WERI-Rb-1 (cell line): ENCODE data around the gene TNRC6C.

Experiments
- DNase-seq: peaks from one replicate; pipeline ENCODE4 v3.0.0-alpha.2; 2020
- H3K27ac ChIP-seq: fragments of 250-450 bp; sonication (Bioruptor Pico); 2 replicates; pipeline ENCODE4 v1.5.1; 2020; ENCODE audit warnings: mild to moderate bottlenecking, moderate library complexity
- H3K27me3 ChIP-seq: fragments of 250-450 bp; sonication (Bioruptor Pico); 2 replicates; pipeline ENCODE4 v1.5.1; 2021; ENCODE audit warnings: mild to moderate bottlenecking, low read depth, moderate library complexity; ENCODE audit not compliant: insufficient read depth, severe bottlenecking
- H3K36me3 ChIP-seq: fragments of 250-450 bp; sonication (Bioruptor Pico); 2 replicates; pipeline ENCODE4 v1.5.1; 2020; ENCODE audit warnings: mild to moderate bottlenecking, moderate library complexity
- H3K4me3 ChIP-seq: 2 replicates; pipeline ENCODE4 v1.5.1; 2011; ENCODE audit warnings: low read depth, mild to moderate bottlenecking, control low read depth, low read length
- H3K9me3 ChIP-seq: fragments of 250-450 bp; sonication (Bioruptor Pico); 2 replicates; pipeline ENCODE4 v1.5.1; 2021; ENCODE audit warnings: mild to moderate bottlenecking, moderate library complexity; ENCODE audit not compliant: severe bottlenecking
- TF ChIP-seq, protein P1 (sequence below): IDR thresholded peaks from 2 replicates; pipeline ENCODE4 v1.5.1; 2011; ENCODE audit warnings: low read depth, mild to moderate bottlenecking, control low read depth, inconsistent platforms, low read length

TNRC6C gene

DNA sequence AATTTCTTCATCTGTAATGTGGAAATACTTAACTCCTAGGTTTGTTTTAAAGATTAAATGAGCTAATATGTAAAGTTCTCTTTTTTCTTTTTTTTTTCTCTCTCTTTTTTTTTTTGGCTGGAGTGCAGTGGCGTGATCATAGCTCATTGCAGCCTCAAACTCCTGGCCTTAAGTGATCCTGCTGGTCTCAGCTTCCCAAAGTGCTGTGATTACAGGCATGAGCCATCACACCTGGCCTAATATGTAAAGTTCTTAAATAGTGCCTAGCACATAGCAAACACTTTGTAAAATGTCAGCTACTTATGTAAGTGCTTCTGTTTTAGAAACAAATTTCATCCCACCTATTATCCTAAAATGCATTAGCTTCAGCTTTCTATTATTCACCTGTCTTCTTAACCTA is 130.0 kb downstream of the TNRC6C start:
- Histone ChIP-seq H3K9me3 (no peaks in the 10 kb centered on the region), H3K27me3 (no peaks in the 10 kb centered on the region), H3K27ac (no peak overlapping the region), H3K36me3 (peaks cover 83% of the 10 kb centered on the region), H3K4me3 (no peak overlapping the region)
- TF ChIP-seq, protein P1, sequence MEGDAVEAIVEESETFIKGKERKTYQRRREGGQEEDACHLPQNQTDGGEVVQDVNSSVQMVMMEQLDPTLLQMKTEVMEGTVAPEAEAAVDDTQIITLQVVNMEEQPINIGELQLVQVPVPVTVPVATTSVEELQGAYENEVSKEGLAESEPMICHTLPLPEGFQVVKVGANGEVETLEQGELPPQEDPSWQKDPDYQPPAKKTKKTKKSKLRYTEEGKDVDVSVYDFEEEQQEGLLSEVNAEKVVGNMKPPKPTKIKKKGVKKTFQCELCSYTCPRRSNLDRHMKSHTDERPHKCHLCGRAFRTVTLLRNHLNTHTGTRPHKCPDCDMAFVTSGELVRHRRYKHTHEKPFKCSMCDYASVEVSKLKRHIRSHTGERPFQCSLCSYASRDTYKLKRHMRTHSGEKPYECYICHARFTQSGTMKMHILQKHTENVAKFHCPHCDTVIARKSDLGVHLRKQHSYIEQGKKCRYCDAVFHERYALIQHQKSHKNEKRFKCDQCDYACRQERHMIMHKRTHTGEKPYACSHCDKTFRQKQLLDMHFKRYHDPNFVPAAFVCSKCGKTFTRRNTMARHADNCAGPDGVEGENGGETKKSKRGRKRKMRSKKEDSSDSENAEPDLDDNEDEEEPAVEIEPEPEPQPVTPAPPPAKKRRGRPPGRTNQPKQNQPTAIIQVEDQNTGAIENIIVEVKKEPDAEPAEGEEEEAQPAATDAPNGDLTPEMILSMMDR, result no peak
- DNase-seq, result no peak

DNA sequence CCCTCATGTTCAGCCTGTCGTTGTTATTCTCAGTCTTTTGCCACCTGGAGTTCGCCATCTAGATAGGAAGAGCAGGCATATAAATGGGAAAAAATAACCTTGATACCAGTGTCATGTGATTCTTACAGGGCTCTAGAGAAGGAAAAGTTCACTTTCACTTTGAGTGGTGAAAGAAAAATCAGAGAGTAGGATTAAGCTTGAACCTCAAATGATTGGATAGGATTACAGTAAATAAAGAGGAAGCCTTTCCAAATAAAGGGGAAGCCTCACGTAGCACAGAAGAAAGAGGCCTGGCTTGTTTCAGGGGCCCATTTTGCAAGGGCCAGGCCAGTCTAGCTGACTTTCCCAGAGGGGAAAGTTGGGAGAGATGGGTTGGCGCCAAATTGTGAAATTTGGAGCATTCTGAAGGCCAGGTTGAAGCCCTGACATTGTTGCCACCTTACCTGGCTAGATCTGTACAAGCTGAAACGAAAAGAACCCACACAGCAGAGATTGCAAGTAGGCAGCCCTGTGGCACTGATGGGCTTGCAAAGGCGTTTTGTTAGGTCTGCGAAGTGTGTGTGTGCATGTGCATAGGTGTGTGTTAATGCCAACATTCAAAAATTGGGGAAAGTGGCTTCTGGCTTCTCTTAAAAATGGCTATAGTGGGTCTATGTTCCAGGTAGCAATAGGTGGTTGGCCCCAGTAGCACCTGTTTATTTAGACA is 131.2 kb downstream of the TNRC6C start:
- TF ChIP-seq, protein P1, result no peak
- Histone ChIP-seq H3K27ac (no peak overlapping the region), H3K27me3 (no peaks in the 10 kb centered on the region), H3K4me3 (no peak overlapping the region), H3K9me3 (no peaks in the 10 kb centered on the region), H3K36me3 (peaks cover 91% of the 10 kb centered on the region)
- no peak for DNase-seq

DNA sequence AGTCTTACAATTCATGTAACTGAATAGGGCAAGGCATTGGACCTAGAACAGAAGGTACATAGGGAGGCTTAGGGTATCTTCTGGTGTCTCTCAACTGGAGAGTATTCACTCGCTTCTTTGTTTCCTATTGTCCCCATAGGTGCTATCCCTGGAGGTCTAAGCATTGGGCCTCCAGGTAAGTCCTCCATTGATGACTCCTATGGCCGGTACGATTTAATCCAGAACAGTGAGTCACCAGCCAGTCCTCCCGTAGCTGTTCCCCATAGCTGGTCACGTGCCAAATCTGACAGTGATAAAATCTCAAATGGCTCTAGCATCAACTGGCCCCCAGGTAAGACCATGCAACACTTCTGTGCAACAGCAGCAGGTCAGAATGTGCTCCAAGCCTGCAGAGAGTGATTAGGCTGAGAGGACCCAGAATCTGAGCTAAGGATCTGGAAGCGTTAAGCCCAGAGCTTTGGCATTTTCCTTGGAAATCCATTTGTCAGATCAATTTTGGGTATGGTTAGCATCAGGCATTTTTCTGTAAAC is 134.4 kb downstream of the TNRC6C start:
- peaks cover 97% of the 10 kb centered on the region for H3K36me3 ChIP-seq
- no peak overlapping the region for H3K27ac ChIP-seq
- no peak for DNase-seq
- TF ChIP-seq, protein P1, result no peak
- no peaks in the 10 kb centered on the region for H3K27me3 ChIP-seq
- H3K9me3 ChIP-seq, result no peaks in the 10 kb centered on the region
- H3K4me3 ChIP-seq, result no peak overlapping the region

DNA sequence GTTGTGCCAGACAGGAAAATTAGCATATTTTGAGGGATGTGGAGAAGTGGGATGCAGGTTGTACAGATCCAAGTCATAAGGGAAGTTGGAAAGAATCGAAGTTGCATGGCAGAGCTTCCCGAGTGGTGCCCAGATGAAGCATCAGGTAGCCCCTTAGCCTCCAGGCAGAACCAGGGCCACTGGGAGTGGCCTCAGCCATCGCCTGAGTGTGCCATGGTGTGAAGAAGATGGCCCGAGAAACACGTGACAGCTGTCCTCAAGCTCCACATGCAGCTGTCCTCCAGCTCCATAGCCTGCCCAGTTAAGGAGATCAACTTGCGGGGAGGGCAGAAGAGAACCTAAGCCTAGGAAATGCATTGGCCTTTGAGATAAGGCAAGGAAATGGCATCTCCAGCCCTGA is 136.5 kb downstream of the TNRC6C start:
- no peaks in the 10 kb centered on the region for H3K27me3 ChIP-seq
- no peak overlapping the region for H3K4me3 ChIP-seq
- TF ChIP-seq, protein P1, result no peak
- H3K27ac ChIP-seq, result no peak overlapping the region
- no peaks in the 10 kb centered on the region for H3K9me3 ChIP-seq
- no peak for DNase-seq
- peaks cover 100% of the 10 kb centered on the region for H3K36me3 ChIP-seq

DNA sequence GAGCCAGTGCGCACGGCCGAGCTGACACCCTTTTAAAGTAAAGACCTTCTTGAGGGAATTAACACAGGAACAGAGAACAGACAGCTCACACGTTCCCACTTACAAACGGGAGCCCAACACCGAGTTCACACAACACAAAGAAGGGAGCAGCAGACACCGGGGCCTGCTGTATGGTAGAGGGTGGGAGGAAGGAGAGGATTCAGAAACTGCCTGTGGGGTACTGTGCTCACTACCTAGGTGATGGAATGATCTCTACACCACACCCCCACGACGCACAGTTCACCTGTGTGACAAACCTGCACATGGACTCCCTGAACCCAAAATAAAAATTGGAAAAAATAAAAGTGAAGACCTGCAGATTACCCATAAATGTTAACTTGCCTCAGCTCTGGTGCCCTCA is 137.6 kb downstream of the TNRC6C start:
- H3K36me3 ChIP-seq, result peaks cover 97% of the 10 kb centered on the region
- H3K27me3 ChIP-seq, result no peaks in the 10 kb centered on the region
- no peak for DNase-seq

More for the DNA sequence above, 137.6 kb downstream of the TNRC6C start:
- TF ChIP-seq, protein P1, result no peak
- no peak overlapping the region for H3K4me3 ChIP-seq
- H3K27ac ChIP-seq, result no peak overlapping the region
- H3K9me3 ChIP-seq, result no peaks in the 10 kb centered on the region
